Measurements from ENCODE around the gene ADGRL3.

GRCh38 chr4:61442936-61443335, 242.8 kb downstream of the ADGRL3 start:
- no peak for TF ChIP-seq POLR2A (IDR thresholded peaks at IDR 0.05; ENCODE audit: low read length)
- no peak for TF ChIP-seq GATA1 (IDR thresholded peaks at IDR 0.05; ENCODE audit: low read depth, low read length)

All from erythroblast (primary cell).